Right cardiac atrium (tissue), 5 donors: ENCODE data around the gene PSORS1C2. TPM values are rescaled to one million over a fixed set of nuclear protein-coding genes. Genes with fewer than 3 reads are reported as not detected.
"Not testable (repeated sequence)": the region's sequence is repeated elsewhere in the genome, so short reads cannot be mapped to it uniquely, and the experiment has no call there.

Source experiments
- ATAC-seq, 2 donors: fragments of 200-7000 bp; cut with Tn5 transposase; one replicate each; pipeline versions ENCODE4 v1.8.0 to v1.9.1; 2020; ENCODE audit warnings: moderate library complexity in 2 of 2, mild to moderate bottlenecking in 1 of 2
- DNase-seq, 3 donors: peaks; one replicate each; pipeline ENCODE4 v3.0.0-alpha.2; 2020
- H3K27ac ChIP-seq: one replicate; pipeline ENCODE4 v1.5.1; 2013; ENCODE audit warnings: mild to moderate bottlenecking, low read length, control low read depth, moderate library complexity
- H3K27me3 ChIP-seq: one replicate; pipeline ENCODE4 v1.6.1; 2013; ENCODE audit not compliant: control insufficient read depth, insufficient read depth
- H3K4me1 ChIP-seq: one replicate; pipeline ENCODE4 v1.6.1; 2013; ENCODE audit warnings: low read length; ENCODE audit not compliant: control insufficient read depth, insufficient read depth
- H3K4me3 ChIP-seq: one replicate; pipeline ENCODE4 v1.5.1; 2013; ENCODE audit warnings: low read length, control low read depth
- H3K9me3 ChIP-seq: one replicate; pipeline ENCODE4 v1.6.1; 2013; ENCODE audit warnings: low read length; ENCODE audit not compliant: control insufficient read depth
- WGBS: extraction: QIAGEN DNeasy Blood & Tissue Kit; methylation state at CpG from one replicate; pipeline ENCODE4 v1.1.7; 2013; 5-methylcytosine and 5-hydroxymethylcytosine counted together
- intact Hi-C, 4 donors: fragments of 100-400 bp; cut with DNase I; formaldehyde crosslinking; loops; one replicate each; pipeline versions ENCODE4 v1.11.0 to v1.14.0; 2022 to 2023
- polyA plus RNA-seq: library from polyadenylated mRNA; stranded (reverse); fragments of 200-250 nt; gene quantifications from one replicate; pipeline ENCODE4 v1.2.3, GENCODE V29; 2013
- total RNA-seq, 4 donors: library from RNA; stranded (reverse); fragmentation: NEBNext Ultra II Directional; extraction: Animal tissue kit (Norgen Biotek cat#: 25700); gene quantifications; one replicate each; pipeline ENCODE4 v1.2.1, GENCODE V29; 2021
- donor health status: healthy with polysubstance abuse.
- donor health status: DM: no; HTN: yes; CAD: no.
- donor health status: DM: no; HTN: no; CAD: no.
- donor health status: DM: no; HTN: yes; CAD: no; lungs with severe emphysema.
- donor health status: DM: yes; HTN: yes; CAD: no.

PSORS1C2 gene
- total and polyA plus RNA-seq, 5 donors = not detected

GRCh38 chr6:31165064-31165832 is 26.4 kb upstream of the PSORS1C2 start:
- H3K4me3 ChIP-seq, H3K9me3 ChIP-seq, H3K27ac ChIP-seq, ATAC-seq, H3K27me3 ChIP-seq, DNase-seq, H3K4me1 ChIP-seq, intact Hi-C loops: not testable (repeated sequence)
- 75% methylated on average over 17 of the region's 17 CpGs for WGBS

- H3K4me1 ChIP-seq, ATAC-seq, H3K27ac ChIP-seq, intact Hi-C loops, DNase-seq, H3K27me3 ChIP-seq, H3K4me3 ChIP-seq, H3K9me3 ChIP-seq: not testable (repeated sequence)
- 92% methylated on average over 7 of the region's 9 CpGs for WGBS
These were observed 25.7 kb upstream of the PSORS1C2 start for GRCh38 chr6:31164475-31165063.

GRCh38 chr6:31163922-31164321 is 25.1 kb upstream of the PSORS1C2 start:
- no peak overlapping the region for H3K4me3 ChIP-seq
- DNase-seq (no peak), ATAC-seq (no peak)
- H3K4me1 ChIP-seq = peaks cover 8% of the 10 kb centered on the region
- H3K27me3 ChIP-seq = no peaks in the 10 kb centered on the region
- intact Hi-C loops = no loop called here
- no peaks in the 10 kb centered on the region for H3K9me3 ChIP-seq
- H3K27ac ChIP-seq = no peak overlapping the region

GRCh38 chr6:31162463-31163165 is 23.7 kb upstream of the PSORS1C2 start:
- Histone ChIP-seq H3K27me3 (no peaks in the 10 kb centered on the region), H3K4me3 (no peak overlapping the region), H3K27ac (no peak overlapping the region), H3K9me3 (no peaks in the 10 kb centered on the region), H3K4me1 (peaks cover 8% of the 10 kb centered on the region)
- WGBS = 82% methylated on average over 13 of the region's 13 CpGs
- ATAC-seq (no peak), DNase-seq (no peak)
- intact Hi-C loops = no loop called here

- ATAC-seq (no peak), DNase-seq (no peak)
- Histone ChIP-seq H3K4me1 (peaks cover 13% of the 10 kb centered on the region), H3K27ac (no peak overlapping the region), H3K27me3 (no peaks in the 10 kb centered on the region), H3K9me3 (no peaks in the 10 kb centered on the region), H3K4me3 (no peak overlapping the region)
- intact Hi-C loops = no loop called here
- WGBS = 89% methylated on average over 19 of the region's 19 CpGs
These were observed 22.6 kb upstream of the PSORS1C2 start for GRCh38 chr6:31161216-31162126.

- peaks cover 13% of the 10 kb centered on the region for H3K4me1 ChIP-seq
- no peaks in the 10 kb centered on the region for H3K9me3 ChIP-seq
- H3K27ac ChIP-seq = no peak overlapping the region
- WGBS = 16% methylated on average over 35 of the region's 35 CpGs
- intact Hi-C loops = no loop called here
- H3K27me3 ChIP-seq = no peaks in the 10 kb centered on the region
- DNase-seq (peak in 1 of 3 donors; percentile 64), ATAC-seq (no peak)
- peak overlapping the region; percentile 78 for H3K4me3 ChIP-seq
These were observed 20.3 kb upstream of the PSORS1C2 start for GRCh38 chr6:31158863-31159855.

- H3K9me3 ChIP-seq = no peaks in the 10 kb centered on the region
- H3K27me3 ChIP-seq = no peaks in the 10 kb centered on the region
- peak within 1 kb of the TSS; percentile 78 for H3K4me3 ChIP-seq
- DNase-seq = peak; percentile 100
- H3K27ac ChIP-seq = peak within 1 kb of the TSS; percentile 61
- peak; percentile 96 to 97 for ATAC-seq
- peaks cover 13% of the 10 kb centered on the region for H3K4me1 ChIP-seq
- intact Hi-C loops = no loop called here
- WGBS = under 1% methylated on average over 65 of the region's 65 CpGs
These were observed 19.4 kb upstream of the PSORS1C2 start, which contains the start of gene TCF19 for GRCh38 chr6:31158140-31158862. Gene TCF19 (plus strand): TSS chr6:31158589. CDS start chr6:31159470, 881 bp downstream.

GRCh38 chr6:31157513-31158139 is 18.8 kb upstream of the PSORS1C2 start, which contains the start of gene CCHCR1:
Gene CCHCR1 (minus strand): TSS chr6:31157802. CDS start chr6:31157600, 202 bp downstream.
- no peaks in the 10 kb centered on the region for H3K27me3 ChIP-seq
- peak in 1 of 2 donors; percentile 54 for ATAC-seq
- WGBS = 7% methylated on average over 14 of the region's 14 CpGs

GRCh38 chr6:31156641-31157040 is 17.8 kb upstream of the PSORS1C2 start:
- no peaks in the 10 kb centered on the region for H3K27me3 ChIP-seq
- WGBS = 94% methylated on average over 7 of the region's 7 CpGs
- ATAC-seq (no peak), DNase-seq (no peak)
- intact Hi-C loops = no loop called here
- no peak overlapping the region for H3K27ac ChIP-seq
- H3K4me1 ChIP-seq = peaks cover 13% of the 10 kb centered on the region
- no peak overlapping the region for H3K4me3 ChIP-seq
- H3K9me3 ChIP-seq = no peaks in the 10 kb centered on the region

More at GRCh38 chr6:31157513-31158139, 18.8 kb upstream of the PSORS1C2 start, which contains the start of gene CCHCR1:
- Histone ChIP-seq H3K27ac (peak within 1 kb of the TSS; percentile 61), H3K4me3 (peak within 1 kb of the TSS; percentile 78), H3K4me1 (peaks cover 13% of the 10 kb centered on the region), H3K9me3 (no peaks in the 10 kb centered on the region)
- intact Hi-C loops = no loop called here
- DNase-seq = no peak
